OCI-LY1 (cell line): ENCODE measurements around the gene UBE2H.

Source experiments
- H2AFZ ChIP-seq: fragments of 200-600 bp; sonication (generic), shearing (Covaris generic); 2 replicates; pipeline ENCODE4 v1.6.0; 2014; ENCODE audit warnings: antibody characterized with exemption, mild to moderate bottlenecking, low read length
- H3F3A ChIP-seq: fragments of 200-600 bp; sonication (generic), shearing (Covaris generic); 2 replicates; pipeline ENCODE4 v1.6.0; 2014; ENCODE audit warnings: mild to moderate bottlenecking, antibody characterized with exemption, low read length, moderate library complexity; ENCODE audit not compliant: insufficient read depth
- H3K27ac ChIP-seq: fragments of 200-600 bp; sonication (generic); 2 replicates; pipeline ENCODE4 v1.5.1; 2014; ENCODE audit warnings: low read length, mixed run types, mild to moderate bottlenecking, low read depth; ENCODE audit not compliant: poor library complexity, severe bottlenecking
- H3K27me3 ChIP-seq: fragments of 200-600 bp; sonication (generic); 2 replicates; pipeline ENCODE4 v1.6.0; 2014; ENCODE audit warnings: antibody characterized with exemption, mild to moderate bottlenecking, low read length, moderate library complexity; ENCODE audit not compliant: insufficient read depth
- H3K36me3 ChIP-seq: fragments of 200-600 bp; sonication (generic); 2 replicates; pipeline ENCODE4 v1.6.1; 2014; ENCODE audit warnings: mild to moderate bottlenecking, antibody characterized with exemption, low read length, moderate library complexity, mixed read lengths; ENCODE audit not compliant: insufficient read depth
- H3K4me1 ChIP-seq: fragments of 200-600 bp; sonication (generic); 2 replicates; pipeline ENCODE4 v1.5.1; 2014; ENCODE audit warnings: mild to moderate bottlenecking, low read length, moderate library complexity; ENCODE audit not compliant: insufficient read depth, severe bottlenecking
- H3K4me2 ChIP-seq: fragments of 200-600 bp; sonication (generic), shearing (Covaris generic); 2 replicates; pipeline ENCODE4 v1.6.1; 2014; ENCODE audit warnings: low read length
- H3K4me3 ChIP-seq: fragments of 200-600 bp; sonication (generic); 2 replicates; pipeline ENCODE4 v1.5.1; 2014; ENCODE audit warnings: low read length, low read depth, mild to moderate bottlenecking, mixed read lengths; ENCODE audit not compliant: poor library complexity, severe bottlenecking
- H3K79me2 ChIP-seq: fragments of 200-600 bp; shearing (Covaris generic); 2 replicates; pipeline ENCODE4 v1.6.1; 2016; ENCODE audit warnings: mixed run types, low read length, mixed read lengths; ENCODE audit not compliant: insufficient read depth
- H3K9ac ChIP-seq: fragments of 200-600 bp; sonication (generic), shearing (Covaris generic); 2 replicates; pipeline ENCODE4 v1.6.1; 2014; ENCODE audit warnings: mild to moderate bottlenecking, low read length, mixed read lengths
- H3K9me2 ChIP-seq: fragments of 200-600 bp; sonication (generic), shearing (Covaris generic); 2 replicates; pipeline ENCODE4 v1.6.1; 2014; ENCODE audit warnings: low read depth, mild to moderate bottlenecking, low read length, mixed read lengths
- H3K9me3 ChIP-seq: fragments of 200-600 bp; shearing (Covaris generic); 2 replicates; pipeline ENCODE4 v1.6.1; 2014; ENCODE audit warnings: low read length, mixed read lengths
- H4K20me1 ChIP-seq: fragments of 200-600 bp; sonication (generic), shearing (Covaris generic); 2 replicates; pipeline ENCODE4 v1.6.0; 2016; ENCODE audit warnings: mild to moderate bottlenecking, low read length; ENCODE audit not compliant: insufficient read depth
- EZH2 ChIP-seq: fragments of 200-600 bp; sonication (generic), shearing (Covaris generic); IDR thresholded peaks from 2 replicates; pipeline ENCODE4 v1.8.0; 2017; ENCODE audit warnings: borderline replicate concordance, mixed run types, mild to moderate bottlenecking, antibody characterized with exemption, low read length, moderate library complexity, mixed read lengths
- TF ChIP-seq, protein P1 (sequence below): fragments of 200-600 bp; sonication (generic), shearing (Covaris generic); IDR thresholded peaks from 2 replicates; pipeline ENCODE4 v1.5.1; 2017; ENCODE audit warnings: mild to moderate bottlenecking, antibody characterized with exemption, low read length, moderate library complexity, mixed read lengths

Gene UBE2H

DNA sequence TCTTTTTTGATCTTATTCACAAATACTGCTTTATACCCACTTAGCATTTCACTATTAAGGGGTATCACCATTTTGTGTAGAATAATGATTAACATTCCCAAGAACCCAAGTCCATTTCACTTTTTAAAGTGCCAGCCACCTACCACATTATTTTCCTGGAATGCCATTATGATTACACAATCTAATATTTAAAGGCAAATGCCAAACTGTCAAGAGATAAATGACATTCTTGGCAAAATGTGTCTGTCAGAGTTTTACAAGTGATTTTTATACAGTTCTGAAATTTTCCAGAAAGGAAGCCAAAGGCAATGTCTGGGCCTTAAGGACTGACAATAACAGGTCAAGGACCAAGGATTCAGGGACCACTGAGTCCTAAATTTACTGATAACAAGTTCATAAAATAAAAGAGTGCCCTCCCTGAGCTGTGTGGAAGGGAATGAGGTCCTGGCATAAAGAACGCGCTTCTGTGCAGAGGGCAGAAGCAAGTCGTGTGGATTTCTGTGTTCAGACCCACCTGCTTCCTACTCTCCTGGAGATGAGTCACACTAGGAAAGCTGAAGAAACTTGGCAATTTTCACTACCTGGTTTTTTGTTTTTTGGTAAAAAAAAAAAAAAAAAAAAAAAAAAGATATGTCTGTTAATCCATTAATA is 66.5 kb downstream of the UBE2H start:
- Histone ChIP-seq H3K79me2 (peaks cover 46% of the 10 kb centered on the region), H2AFZ (no peak overlapping the region), H3K9ac (no peak overlapping the region), H3K27ac (no peak overlapping the region), H3F3A (no peaks in the 10 kb centered on the region), H3K4me3 (no peak overlapping the region), H3K9me2 (no peaks in the 10 kb centered on the region), H3K4me2 (no peak overlapping the region), H3K4me1 (no peaks in the 10 kb centered on the region), H3K9me3 (no peaks in the 10 kb centered on the region), H4K20me1 (no peaks in the 10 kb centered on the region), H3K27me3 (no peaks in the 10 kb centered on the region), H3K36me3 (peaks cover 59% of the 10 kb centered on the region)
- TF ChIP-seq, protein P1, sequence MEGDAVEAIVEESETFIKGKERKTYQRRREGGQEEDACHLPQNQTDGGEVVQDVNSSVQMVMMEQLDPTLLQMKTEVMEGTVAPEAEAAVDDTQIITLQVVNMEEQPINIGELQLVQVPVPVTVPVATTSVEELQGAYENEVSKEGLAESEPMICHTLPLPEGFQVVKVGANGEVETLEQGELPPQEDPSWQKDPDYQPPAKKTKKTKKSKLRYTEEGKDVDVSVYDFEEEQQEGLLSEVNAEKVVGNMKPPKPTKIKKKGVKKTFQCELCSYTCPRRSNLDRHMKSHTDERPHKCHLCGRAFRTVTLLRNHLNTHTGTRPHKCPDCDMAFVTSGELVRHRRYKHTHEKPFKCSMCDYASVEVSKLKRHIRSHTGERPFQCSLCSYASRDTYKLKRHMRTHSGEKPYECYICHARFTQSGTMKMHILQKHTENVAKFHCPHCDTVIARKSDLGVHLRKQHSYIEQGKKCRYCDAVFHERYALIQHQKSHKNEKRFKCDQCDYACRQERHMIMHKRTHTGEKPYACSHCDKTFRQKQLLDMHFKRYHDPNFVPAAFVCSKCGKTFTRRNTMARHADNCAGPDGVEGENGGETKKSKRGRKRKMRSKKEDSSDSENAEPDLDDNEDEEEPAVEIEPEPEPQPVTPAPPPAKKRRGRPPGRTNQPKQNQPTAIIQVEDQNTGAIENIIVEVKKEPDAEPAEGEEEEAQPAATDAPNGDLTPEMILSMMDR: no peak
- TF ChIP-seq EZH2: no peak

DNA sequence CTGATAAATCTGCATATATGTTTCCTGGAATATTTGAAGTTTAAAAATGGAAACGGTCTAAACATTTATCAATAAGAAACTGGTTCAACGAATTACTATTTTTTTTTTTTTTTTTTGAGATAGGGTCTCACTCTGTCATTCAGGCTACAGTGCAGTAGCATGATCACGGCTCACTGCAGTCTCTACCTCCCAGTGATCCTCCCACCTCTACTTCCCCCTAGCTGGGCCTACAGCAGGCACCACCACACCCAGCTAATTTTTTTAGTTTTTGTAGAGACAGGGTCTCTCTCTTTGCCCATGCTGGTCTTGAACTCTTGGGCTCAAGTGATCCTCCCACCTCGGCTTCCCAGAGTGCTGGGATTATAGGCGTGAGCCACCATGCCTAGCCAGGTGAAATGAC is 68.3 kb downstream of the UBE2H start:
- peaks cover 42% of the 10 kb centered on the region for H3K79me2 ChIP-seq
- no peaks in the 10 kb centered on the region for H3K9me2 ChIP-seq
- H4K20me1 ChIP-seq: no peaks in the 10 kb centered on the region
- no peaks in the 10 kb centered on the region for H3K9me3 ChIP-seq
- H3K4me2 ChIP-seq: no peak overlapping the region
- no peak overlapping the region for H2AFZ ChIP-seq
- H3K36me3 ChIP-seq: peaks cover 62% of the 10 kb centered on the region
- no peaks in the 10 kb centered on the region for H3F3A ChIP-seq
- TF ChIP-seq, protein P1: no peak
- TF ChIP-seq EZH2: no peak
- no peaks in the 10 kb centered on the region for H3K27me3 ChIP-seq
- H3K4me3 ChIP-seq: no peak overlapping the region
- no peak overlapping the region for H3K27ac ChIP-seq
- no peaks in the 10 kb centered on the region for H3K4me1 ChIP-seq
- H3K9ac ChIP-seq: no peak overlapping the region

DNA sequence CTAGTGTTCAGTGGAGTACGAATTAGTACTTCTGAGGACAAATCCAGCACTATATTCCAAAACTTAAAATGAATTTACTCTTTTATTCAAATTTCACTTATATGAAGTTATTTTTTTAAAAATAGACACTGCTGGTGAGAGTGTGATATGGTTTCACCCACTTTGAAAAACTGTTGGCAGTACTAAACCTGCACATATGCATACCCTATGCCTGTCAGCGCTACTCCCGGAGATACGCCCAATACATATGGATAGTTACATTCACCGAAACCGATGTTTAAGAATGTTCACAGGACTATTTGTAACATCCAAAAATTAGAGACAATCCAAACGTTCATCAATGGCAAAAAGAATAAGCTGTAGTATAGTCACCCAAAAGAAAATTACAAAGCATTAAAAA is 69.6 kb downstream of the UBE2H start:
- Histone ChIP-seq H3K36me3 (peaks cover 59% of the 10 kb centered on the region), H3K4me1 (no peaks in the 10 kb centered on the region), H4K20me1 (no peaks in the 10 kb centered on the region), H3K27me3 (no peaks in the 10 kb centered on the region), H3F3A (no peaks in the 10 kb centered on the region), H3K79me2 (peaks cover 38% of the 10 kb centered on the region), H3K9ac (no peak overlapping the region), H2AFZ (no peak overlapping the region), H3K27ac (no peak overlapping the region), H3K4me3 (no peak overlapping the region), H3K9me3 (no peaks in the 10 kb centered on the region), H3K9me2 (no peaks in the 10 kb centered on the region), H3K4me2 (no peak overlapping the region)
- TF ChIP-seq, protein P1: no peak
- no peak for TF ChIP-seq EZH2
